Measurements from ENCODE around the gene TMEM19.

TMEM19 gene

GRCh38 chr12:71719647-71720370, 33.9 kb downstream of the TMEM19 start:
- no peak for DNase-seq (ENCODE audit: low spot score)

- no peak for DNase-seq (ENCODE audit: low spot score)
Measured at GRCh38 chr12:71721783-71722505, 36.1 kb downstream of the TMEM19 start.

GRCh38 chr12:71725011-71725410, 39.1 kb downstream of the TMEM19 start:
- no peak for DNase-seq (ENCODE audit: low spot score)

- DNase-seq (ENCODE audit: low spot score), result no peak
Measured at GRCh38 chr12:71726548-71726947, 40.7 kb downstream of the TMEM19 start.

- no peak for DNase-seq (ENCODE audit: low spot score)
Measured at GRCh38 chr12:71727958-71728357, 42.1 kb downstream of the TMEM19 start.

- DNase-seq (ENCODE audit: low spot score), result no peak
Measured at GRCh38 chr12:71730936-71731335, 45.1 kb downstream of the TMEM19 start.

GRCh38 chr12:71731439-71732356, 45.8 kb downstream of the TMEM19 start:
- no peak for DNase-seq (ENCODE audit: low spot score)

GRCh38 chr12:71732357-71732712, 46.5 kb downstream of the TMEM19 start:
- no peak for DNase-seq (ENCODE audit: low spot score)

GRCh38 chr12:71737197-71737596, 51.3 kb downstream of the TMEM19 start:
- DNase-seq (ENCODE audit: low spot score), result no peak

- no peak for DNase-seq (ENCODE audit: low spot score)
Measured at GRCh38 chr12:71742998-71743397, 57.1 kb downstream of the TMEM19 start.

- no peak for DNase-seq (ENCODE audit: low spot score)
Measured at GRCh38 chr12:71744522-71745300, 58.8 kb downstream of the TMEM19 start.

- DNase-seq (ENCODE audit: low spot score), result peak; percentile 49
Measured at GRCh38 chr12:71746974-71747611, 61.2 kb downstream of the TMEM19 start.

GRCh38 chr12:71748081-71748850, 62.4 kb downstream of the TMEM19 start:
- DNase-seq (ENCODE audit: low spot score), result no peak

GRCh38 chr12:71749666-71750065, 63.8 kb downstream of the TMEM19 start:
- DNase-seq (ENCODE audit: low spot score), result no peak

GRCh38 chr12:71752891-71753290, 67.0 kb downstream of the TMEM19 start:
- DNase-seq (ENCODE audit: low spot score), result no peak
